Right lobe of liver (tissue), 6 donors: Measurements from ENCODE around the gene SLC16A4. TPM values are rescaled to one million over a fixed set of nuclear protein-coding genes. Genes with fewer than 3 reads are reported as not detected.
"Not testable (repeated sequence)": the region's sequence is repeated elsewhere in the genome, so short reads cannot be mapped to it uniquely, and the experiment has no call there.

ENCODE experiments used
- ATAC-seq, 4 donors: fragments of 200-7000 bp; cut with Tn5 transposase; one replicate each; pipeline ENCODE4 v1.9.1; 2020; ENCODE audit warnings: mild to moderate bottlenecking in 4 of 4, moderate library complexity in 4 of 4
- DNase-seq, 3 donors: peaks; one replicate each; pipeline ENCODE4 v3.0.0-alpha.2; 2020
- H3K27ac ChIP-seq, 3 donors: fragments of 200-600 bp; one replicate each; pipeline ENCODE4 v1.8.0; 2022
- H3K27me3 ChIP-seq, 2 donors: fragments of 200-600 bp; one replicate each; pipeline ENCODE4 v1.8.0; 2022
- H3K36me3 ChIP-seq, 4 donors: fragments of 200-600 bp; sonication (generic) in 1 of 4; one replicate each; pipeline versions ENCODE4 v1.5.1 to v1.8.0; 2017 to 2022; ENCODE audit warnings: control low read depth in 1 of 4
- H3K4me1 ChIP-seq, 4 donors: fragments of 200-600 bp; sonication (generic) in 1 of 4; one replicate each; pipeline versions ENCODE4 v1.5.1 to v1.8.0; 2017 to 2022; ENCODE audit warnings: control low read depth in 1 of 4
- H3K4me3 ChIP-seq, 3 donors: fragments of 200-600 bp; one replicate each; pipeline ENCODE4 v1.8.0; 2022
- H3K9me3 ChIP-seq, 4 donors: fragments of 200-600 bp; sonication (generic) in 1 of 4; one replicate each; pipeline versions ENCODE4 v1.5.1 to v1.8.0; 2017 to 2022; ENCODE audit warnings: control low read depth in 1 of 4
- CTCF ChIP-seq, 4 donors: fragments of 200-600 bp in 3 of 4; fragments of 450-650 bp in 1 of 4; IDR thresholded peaks; one replicate each; pipeline versions ENCODE4 v1.5.1 to v1.8.0; 2016 to 2022; ENCODE audit warnings: antibody characterized with exemption in 4 of 4, mild to moderate bottlenecking in 2 of 4
- POLR2A ChIP-seq: fragments of 450-650 bp; IDR thresholded peaks from one replicate; pipeline ENCODE4 v1.6.1; 2017; ENCODE audit warnings: antibody characterized with exemption, mild to moderate bottlenecking
- WGBS: methylation state at CpG from one replicate; pipeline ENCODE4 v1.1.6; 2018; ENCODE audit warnings: low coverage, low lambda C conversion rate; ENCODE audit not compliant: insufficient coverage; ENCODE audit errors: missing lambda C conversion rate; 5-methylcytosine and 5-hydroxymethylcytosine counted together
- intact Hi-C, 2 donors: fragments of 100-400 bp; cut with DNase I; formaldehyde crosslinking; loops; one replicate each; pipeline versions ENCODE4 v1.11.2 to v1.14.1; 2022
- total RNA-seq, 6 experiments: library from RNA; depleted of rRNA in 2 of 6; stranded (reverse); fragments of >200 nt in 2 of 6; fragmentation: NEBNext Ultra II Directional in 3 of 6; extraction: Animal tissue kit (Norgen Biotek cat#: 25700) in 3 of 6; gene quantifications; one replicate each; pipeline versions ENCODE4 v1.1.0 to v1.2.4, GENCODE V29; 2016 to 2023
- donor health status: DM: no; HTN: yes; CAD: no.
- donor health status: DM: no; HTN: no; CAD: no.
- donor health status: DM: no; HTN: no; CAD: no.
- donor health status: DM: no; HTN: yes; CAD: no.
- donor health status: DM: no; HTN: yes; CAD: no.

SLC16A4 gene
- total RNA-seq, 6 experiments from 2014 or later, result 0.49 to 4.0 (median 3.4) TPM

GRCh38 chr1:110404401-110404800, 13.6 kb upstream of the SLC16A4 start:
- peaks cover 0 to 28% (median 0%) of the 10 kb centered on the region in 4 donors for H3K4me1 ChIP-seq
- H3K4me3 ChIP-seq, result no peak overlapping the region
- intact Hi-C loops, result no loop called here
- no peaks in the 10 kb centered on the region for H3K9me3 ChIP-seq
- 77% methylated on average over 4 of the region's 4 CpGs for WGBS
- ATAC-seq, result no peak
- DNase-seq, result no peak
- no peaks in the 10 kb centered on the region for H3K27me3 ChIP-seq
- peaks cover 11 to 65% (median 24%) of the 10 kb centered on the region in 4 donors for H3K36me3 ChIP-seq
- H3K27ac ChIP-seq, result no peak overlapping the region
- no peak for TF ChIP-seq CTCF (IDR thresholded peaks at IDR 0.05)
- TF ChIP-seq POLR2A, result no peak

DNA sequence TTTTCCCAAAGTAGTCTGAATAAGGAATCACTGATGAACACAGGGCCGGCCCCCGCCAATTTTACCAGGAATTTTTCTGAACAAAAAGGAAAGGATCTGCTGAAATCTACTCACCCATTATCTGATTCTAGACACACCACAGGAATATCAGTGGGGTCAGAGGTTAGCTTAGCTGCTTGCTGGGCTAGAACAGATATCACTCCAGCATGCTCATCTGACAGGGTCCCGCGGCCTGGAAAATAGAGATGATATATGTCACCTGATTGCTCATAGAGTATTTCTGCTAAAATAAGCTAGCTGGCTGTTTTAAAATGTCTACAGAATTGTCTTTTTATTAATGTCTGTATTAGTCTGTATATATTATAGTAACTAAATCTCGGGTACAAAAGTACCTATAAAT, 13.0 kb upstream of the SLC16A4 start:
- Histone ChIP-seq H3K4me1 (peaks cover 0 to 23% (median 0%) of the 10 kb centered on the region in 4 donors), H3K9me3 (no peaks in the 10 kb centered on the region), H3K27me3 (no peaks in the 10 kb centered on the region), H3K4me3 (no peak overlapping the region), H3K27ac (no peak overlapping the region), H3K36me3 (peaks cover 11 to 67% (median 27%) of the 10 kb centered on the region in 4 donors)
- intact Hi-C loops, result no loop called here
- 91% methylated on average over 5 of the region's 5 CpGs for WGBS
- no peak for DNase-seq
- ATAC-seq, result no peak
- no peak for TF ChIP-seq POLR2A
- TF ChIP-seq CTCF (IDR thresholded peaks at IDR 0.05), result no peak

- Histone ChIP-seq H3K36me3 (peaks cover 3 to 22% (median 9%) of the 10 kb centered on the region in 4 donors), H3K4me1 (peaks cover 0 to 13% (median 0%) of the 10 kb centered on the region in 4 donors)
- 100% methylated on average over 1 of the region's 48 CpGs for WGBS
- not testable (repeated sequence) for ATAC-seq, H3K27ac ChIP-seq, H3K9me3 ChIP-seq, H3K4me3 ChIP-seq, DNase-seq, H3K27me3 ChIP-seq
- intact Hi-C loops, result loop anchor here in 1 of 2 donors (10.0 kb wide), 1 partner anchor 52 kb away; no protein-coding TSS in a partner anchor
These were observed 5.6 kb upstream of the SLC16A4 start for GRCh38 chr1:110396259-110396958.

DNA sequence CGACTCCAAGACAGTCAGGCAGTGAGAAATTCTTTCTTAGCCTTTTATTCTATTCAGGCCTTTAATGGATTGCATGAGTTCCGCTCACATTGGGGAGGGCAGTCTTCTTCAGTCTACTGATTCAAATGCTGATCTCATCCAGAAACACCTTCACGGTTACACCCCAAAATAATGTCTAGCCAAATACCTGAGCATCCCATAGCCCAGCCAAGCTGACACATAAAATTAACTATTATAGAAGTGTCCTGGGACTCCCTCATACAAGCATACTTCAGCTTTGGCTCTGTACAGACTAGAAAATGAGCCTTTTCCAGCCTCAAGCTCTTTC, 3.6 kb upstream of the SLC16A4 start:
- DNase-seq (no peak), ATAC-seq (no peak)
- Histone ChIP-seq H3K27me3 (no peaks in the 10 kb centered on the region), H3K27ac (no peak overlapping the region), H3K4me1 (peaks cover 0 to 13% (median 0%) of the 10 kb centered on the region in 4 donors), H3K4me3 (no peak overlapping the region), H3K36me3 (peaks cover 0 to 11% (median 1%) of the 10 kb centered on the region in 4 donors), H3K9me3 (no peaks in the 10 kb centered on the region)
- intact Hi-C loops, result loop anchor here in 1 of 2 donors (10.0 kb wide), 1 partner anchor 50 kb away; no protein-coding TSS in a partner anchor
- WGBS, result 96% methylated on average over 2 of the region's 3 CpGs
- TF ChIP-seq CTCF (IDR thresholded peaks at IDR 0.05) (no peak), POLR2A (no peak)

DNA sequence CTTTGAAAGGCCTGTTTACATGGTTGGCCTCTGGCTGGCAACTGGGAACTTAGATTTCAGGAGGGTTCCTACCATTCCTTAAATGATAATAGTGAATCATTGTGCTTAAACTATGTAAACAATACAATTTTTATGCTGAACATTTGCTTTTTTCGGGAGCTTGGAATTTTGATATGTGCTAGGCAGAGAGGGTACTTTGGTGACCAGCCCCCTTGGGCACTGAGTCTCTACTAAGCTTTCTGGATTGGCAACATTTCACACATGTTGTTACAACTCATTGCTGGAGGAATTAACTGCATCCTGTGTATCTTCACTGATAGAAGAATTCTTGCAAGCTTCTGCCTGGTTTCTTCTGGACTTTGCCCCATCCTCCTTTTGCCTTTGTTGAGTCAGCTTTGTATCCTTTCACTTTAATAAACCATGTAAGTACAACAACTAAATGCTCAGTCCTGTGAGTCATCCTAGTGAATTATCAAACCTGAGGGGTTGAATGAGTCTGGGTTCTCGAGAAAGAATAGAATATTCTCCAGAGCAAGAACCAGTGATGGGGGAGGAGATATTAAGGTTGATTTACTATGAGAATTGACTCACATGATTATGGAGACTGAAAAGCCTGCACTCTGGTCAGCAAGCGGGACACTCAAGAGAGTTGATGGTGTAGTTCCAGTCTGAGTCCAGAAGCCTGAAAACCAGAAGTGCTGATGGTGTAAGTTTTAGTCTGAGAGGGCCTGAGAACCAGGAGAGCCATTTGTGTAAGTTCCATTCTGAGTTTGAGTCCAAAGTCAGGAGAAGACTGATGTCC, 3.1 kb upstream of the SLC16A4 start:
- Histone ChIP-seq H3K27ac (no peak overlapping the region), H3K27me3 (no peaks in the 10 kb centered on the region), H3K4me1 (peaks cover 0 to 13% (median 0%) of the 10 kb centered on the region in 4 donors), H3K36me3 (peaks cover 0 to 5% (median 0%) of the 10 kb centered on the region in 4 donors), H3K4me3 (no peak overlapping the region), H3K9me3 (no peaks in the 10 kb centered on the region)
- WGBS, result 71% methylated on average over 3 of the region's 3 CpGs
- TF ChIP-seq CTCF (IDR thresholded peaks at IDR 0.05), result no peak
- no peak for TF ChIP-seq POLR2A
- intact Hi-C loops, result loop anchor here in 1 of 2 donors (10.0 kb wide), 1 partner anchor 49 kb away; no protein-coding TSS in a partner anchor
- DNase-seq (no peak), ATAC-seq (peak in 3 of 4 donors; percentile 33 to 81 (median 43))
